HepG2 (cell line): ENCODE results near the gene PITHD1. TPM values are rescaled to one million over a fixed set of nuclear protein-coding genes. Genes with fewer than 3 reads are reported as not detected.

ENCODE experiments used
- AGO1 ChIP-seq: fragments of 200-400 bp; formaldehyde crosslinking; IDR thresholded peaks from 2 replicates; pipeline ENCODE4 v1.6.1; 2017; ENCODE audit warnings: mild to moderate bottlenecking, low read depth, low read length, moderate library complexity; ENCODE audit not compliant: poor library complexity, severe bottlenecking
- EHMT2 ChIP-seq: fragments of 200-600 bp; sonication (generic); IDR thresholded peaks from 2 replicates; pipeline ENCODE4 v1.7.0; 2017; ENCODE audit warnings: antibody characterized with exemption, low read depth, low read length, borderline replicate concordance
- KDM5A ChIP-seq: fragments of 200-600 bp; sonication (generic); IDR thresholded peaks from 2 replicates; pipeline ENCODE4 v1.7.0; 2018; ENCODE audit warnings: antibody characterized with exemption, mild to moderate bottlenecking, low read length, borderline replicate concordance
- PHF5A ChIP-seq: IDR thresholded peaks from one replicate; pipeline ENCODE4 v1.6.1; 2018; ENCODE audit warnings: low read depth, missing genetic modification reagents; ENCODE audit not compliant: unreplicated experiment
- RBM22 ChIP-seq: fragments of 200-400 bp; formaldehyde crosslinking; optimal IDR thresholded peaks from 2 replicates; pipeline ENCODE3; 2017; ENCODE audit warnings: mild to moderate bottlenecking, low read length, moderate library complexity
- SP2 ChIP-seq: sonication (generic); formaldehyde crosslinking; IDR thresholded peaks from 2 replicates; pipeline ENCODE4 v1.5.1; 2020; ENCODE audit warnings: mild to moderate bottlenecking, missing genetic modification reagents
- TARDBP ChIP-seq: sonication (generic); formaldehyde crosslinking; IDR thresholded peaks from 2 replicates; pipeline ENCODE4 v1.8.0; 2022; ENCODE audit warnings: mild to moderate bottlenecking, missing genetic modification reagents
- YEATS4 ChIP-seq: sonication (generic); formaldehyde crosslinking; IDR thresholded peaks from 2 replicates; pipeline ENCODE4 v1.4.0; 2020; ENCODE audit warnings: missing genetic modification reagents, borderline replicate concordance
- ZBTB7A ChIP-seq: sonication (generic); formaldehyde crosslinking; IDR thresholded peaks from 2 replicates; pipeline ENCODE4 v1.8.0; 2022; ENCODE audit warnings: mild to moderate bottlenecking, missing genetic modification reagents
- ZNF564 ChIP-seq: sonication (generic); formaldehyde crosslinking; IDR thresholded peaks from 2 replicates; pipeline ENCODE4 v1.8.1; 2023; ENCODE audit warnings: mild to moderate bottlenecking, missing genetic modification reagents
- ZNF619 ChIP-seq: sonication (generic); formaldehyde crosslinking; IDR thresholded peaks from 2 replicates; pipeline ENCODE4 v1.4.0; 2020; ENCODE audit warnings: mild to moderate bottlenecking, missing genetic modification reagents
- polyA plus RNA-seq, 8 experiments: library from polyadenylated mRNA; depleted of rRNA in 3 of 8; stranded (reverse) in 7 of 8; unstranded in 1 of 8; fragments of >200 nt; fragmentation: Illumina TruSeq in 4 of 8; extraction: Trizol in 4 of 8; gene quantifications; 2 replicates each; pipeline versions ENCODE4 v1.2.1 to v1.2.3, GENCODE V29; 2011 to 2016; ENCODE audit warnings: low read depth in 4 of 8, missing spikeins in 1 of 8, mixed read lengths in 1 of 8; ENCODE audit not compliant: insufficient read depth in 1 of 8
- total RNA-seq, 5 experiments: library from RNA; depleted of rRNA; stranded (reverse); fragments of >200 nt; fragmentation: Illumina TruSeq; extraction: Trizol; gene quantifications; 2 replicates each; pipeline ENCODE4 v1.2.3, GENCODE V29; 2016; ENCODE audit warnings: low read depth in 1 of 5
- TF ChIP-seq, protein P1 (sequence below): sonication (generic); formaldehyde crosslinking; IDR thresholded peaks from 2 replicates; pipeline ENCODE4 v1.8.0; 2022; ENCODE audit warnings: mild to moderate bottlenecking, missing genetic modification reagents, borderline replicate concordance
- TF ChIP-seq, protein P2 (sequence below): sonication (generic); formaldehyde crosslinking; IDR thresholded peaks from 2 replicates; pipeline ENCODE4 v1.4.0; 2020; ENCODE audit warnings: mild to moderate bottlenecking, missing genetic modification reagents, borderline replicate concordance
- TF ChIP-seq, protein P3 (sequence below): sonication (generic); formaldehyde crosslinking; IDR thresholded peaks from 2 replicates; pipeline ENCODE4 v1.5.0; 2020; ENCODE audit warnings: missing genetic modification reagents
- TF ChIP-seq, protein P4 (sequence below): sonication (generic); formaldehyde crosslinking; IDR thresholded peaks from 2 replicates; pipeline ENCODE4 v1.4.0; 2020; ENCODE audit warnings: mild to moderate bottlenecking, missing genetic modification reagents

PITHD1 gene
- total and polyA plus RNA-seq, 2 of the 13 experiments (the other 11 are each of a cell fraction or from before 2014, with no cell fraction given): 28.0 to 37.3 TPM

DNA sequence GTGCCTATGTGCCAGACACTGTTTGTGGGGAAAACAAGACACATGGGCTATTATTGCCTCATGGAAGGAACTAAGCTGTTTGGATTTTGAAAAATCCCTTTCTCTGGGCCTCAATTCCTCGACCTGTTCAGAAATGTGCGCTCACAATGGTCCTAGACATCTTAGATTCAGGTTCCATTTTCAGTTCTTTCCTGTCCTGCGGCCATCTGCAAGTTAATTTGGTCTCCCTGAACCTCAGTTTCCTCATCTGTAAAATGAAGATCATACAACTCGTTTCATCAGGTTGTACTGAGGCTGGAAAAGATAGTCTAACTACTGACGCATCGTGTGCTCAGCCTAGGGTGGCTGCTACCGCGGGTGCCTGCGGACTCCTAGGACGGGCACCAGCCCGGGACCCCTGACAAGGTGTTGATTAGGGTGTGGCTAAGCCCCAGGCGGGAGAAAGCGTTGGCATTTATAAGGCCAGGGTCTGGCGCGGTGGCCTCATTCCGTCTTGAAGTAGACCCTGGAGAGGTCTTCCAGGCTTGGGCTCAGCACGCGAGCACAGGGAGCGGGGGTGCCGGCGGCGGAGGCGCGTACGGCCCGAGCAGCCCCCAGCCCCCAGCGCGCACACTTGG is 35.4 kb upstream of the PITHD1 start (continued):
- TF ChIP-seq, protein P1, sequence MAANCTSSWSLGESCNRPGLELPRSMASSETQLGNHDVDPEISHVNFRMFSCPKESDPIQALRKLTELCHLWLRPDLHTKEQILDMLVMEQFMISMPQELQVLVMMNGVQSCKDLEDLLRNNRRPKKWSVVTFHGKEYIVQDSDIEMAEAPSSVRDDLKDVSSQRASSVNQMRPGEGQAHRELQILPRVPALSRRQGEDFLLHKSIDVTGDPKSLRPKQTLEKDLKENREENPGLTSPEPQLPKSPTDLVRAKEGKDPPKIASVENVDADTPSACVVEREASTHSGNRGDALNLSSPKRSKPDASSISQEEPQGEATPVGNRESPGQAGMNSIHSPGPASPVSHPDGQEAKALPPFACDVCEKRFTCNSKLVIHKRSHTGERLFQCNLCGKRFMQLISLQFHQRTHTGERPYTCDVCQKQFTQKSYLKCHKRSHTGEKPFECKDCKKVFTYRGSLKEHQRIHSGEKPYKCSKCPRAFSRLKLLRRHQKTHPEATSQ (CRISPR knock-in tag): no peak
- TF ChIP-seq RBM22 (no peak), ZBTB7A (CRISPR knock-in tag) (peak; percentile 17; the same call in 1 of the 2 replicates), EHMT2 (no peak), TARDBP (CRISPR knock-in tag) (no peak; the same call in 1 of the 2 replicates), YEATS4 (CRISPR knock-in tag) (no peak), ZNF619 (CRISPR knock-in tag) (no peak), AGO1 (no peak), ZNF564 (CRISPR knock-in tag) (no peak), SP2 (CRISPR knock-in tag) (no peak), KDM5A (no peak), PHF5A (no peak)
- TF ChIP-seq, protein P2, sequence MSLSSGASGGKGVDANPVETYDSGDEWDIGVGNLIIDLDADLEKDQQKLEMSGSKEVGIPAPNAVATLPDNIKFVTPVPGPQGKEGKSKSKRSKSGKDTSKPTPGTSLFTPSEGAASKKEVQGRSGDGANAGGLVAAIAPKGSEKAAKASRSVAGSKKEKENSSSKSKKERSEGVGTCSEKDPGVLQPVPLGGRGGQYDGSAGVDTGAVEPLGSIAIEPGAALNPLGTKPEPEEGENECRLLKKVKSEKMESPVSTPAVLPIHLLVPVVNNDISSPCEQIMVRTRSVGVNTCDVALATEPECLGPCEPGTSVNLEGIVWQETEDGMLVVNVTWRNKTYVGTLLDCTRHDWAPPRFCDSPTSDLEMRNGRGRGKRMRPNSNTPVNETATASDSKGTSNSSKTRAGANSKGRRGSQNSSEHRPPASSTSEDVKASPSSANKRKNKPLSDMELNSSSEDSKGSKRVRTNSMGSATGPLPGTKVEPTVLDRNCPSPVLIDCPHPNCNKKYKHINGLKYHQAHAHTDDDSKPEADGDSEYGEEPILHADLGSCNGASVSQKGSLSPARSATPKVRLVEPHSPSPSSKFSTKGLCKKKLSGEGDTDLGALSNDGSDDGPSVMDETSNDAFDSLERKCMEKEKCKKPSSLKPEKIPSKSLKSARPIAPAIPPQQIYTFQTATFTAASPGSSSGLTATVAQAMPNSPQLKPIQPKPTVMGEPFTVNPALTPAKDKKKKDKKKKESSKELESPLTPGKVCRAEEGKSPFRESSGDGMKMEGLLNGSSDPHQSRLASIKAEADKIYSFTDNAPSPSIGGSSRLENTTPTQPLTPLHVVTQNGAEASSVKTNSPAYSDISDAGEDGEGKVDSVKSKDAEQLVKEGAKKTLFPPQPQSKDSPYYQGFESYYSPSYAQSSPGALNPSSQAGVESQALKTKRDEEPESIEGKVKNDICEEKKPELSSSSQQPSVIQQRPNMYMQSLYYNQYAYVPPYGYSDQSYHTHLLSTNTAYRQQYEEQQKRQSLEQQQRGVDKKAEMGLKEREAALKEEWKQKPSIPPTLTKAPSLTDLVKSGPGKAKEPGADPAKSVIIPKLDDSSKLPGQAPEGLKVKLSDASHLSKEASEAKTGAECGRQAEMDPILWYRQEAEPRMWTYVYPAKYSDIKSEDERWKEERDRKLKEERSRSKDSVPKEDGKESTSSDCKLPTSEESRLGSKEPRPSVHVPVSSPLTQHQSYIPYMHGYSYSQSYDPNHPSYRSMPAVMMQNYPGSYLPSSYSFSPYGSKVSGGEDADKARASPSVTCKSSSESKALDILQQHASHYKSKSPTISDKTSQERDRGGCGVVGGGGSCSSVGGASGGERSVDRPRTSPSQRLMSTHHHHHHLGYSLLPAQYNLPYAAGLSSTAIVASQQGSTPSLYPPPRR: no peak
- TF ChIP-seq, protein P3, sequence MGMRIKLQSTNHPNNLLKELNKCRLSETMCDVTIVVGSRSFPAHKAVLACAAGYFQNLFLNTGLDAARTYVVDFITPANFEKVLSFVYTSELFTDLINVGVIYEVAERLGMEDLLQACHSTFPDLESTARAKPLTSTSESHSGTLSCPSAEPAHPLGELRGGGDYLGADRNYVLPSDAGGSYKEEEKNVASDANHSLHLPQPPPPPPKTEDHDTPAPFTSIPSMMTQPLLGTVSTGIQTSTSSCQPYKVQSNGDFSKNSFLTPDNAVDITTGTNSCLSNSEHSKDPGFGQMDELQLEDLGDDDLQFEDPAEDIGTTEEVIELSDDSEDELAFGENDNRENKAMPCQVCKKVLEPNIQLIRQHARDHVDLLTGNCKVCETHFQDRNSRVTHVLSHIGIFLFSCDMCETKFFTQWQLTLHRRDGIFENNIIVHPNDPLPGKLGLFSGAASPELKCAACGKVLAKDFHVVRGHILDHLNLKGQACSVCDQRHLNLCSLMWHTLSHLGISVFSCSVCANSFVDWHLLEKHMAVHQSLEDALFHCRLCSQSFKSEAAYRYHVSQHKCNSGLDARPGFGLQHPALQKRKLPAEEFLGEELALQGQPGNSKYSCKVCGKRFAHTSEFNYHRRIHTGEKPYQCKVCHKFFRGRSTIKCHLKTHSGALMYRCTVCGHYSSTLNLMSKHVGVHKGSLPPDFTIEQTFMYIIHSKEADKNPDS (CRISPR knock-in tag): 0 out of 2 replicates have a peak, but pooled peaks have one; percentile 14
- TF ChIP-seq, protein P4, sequence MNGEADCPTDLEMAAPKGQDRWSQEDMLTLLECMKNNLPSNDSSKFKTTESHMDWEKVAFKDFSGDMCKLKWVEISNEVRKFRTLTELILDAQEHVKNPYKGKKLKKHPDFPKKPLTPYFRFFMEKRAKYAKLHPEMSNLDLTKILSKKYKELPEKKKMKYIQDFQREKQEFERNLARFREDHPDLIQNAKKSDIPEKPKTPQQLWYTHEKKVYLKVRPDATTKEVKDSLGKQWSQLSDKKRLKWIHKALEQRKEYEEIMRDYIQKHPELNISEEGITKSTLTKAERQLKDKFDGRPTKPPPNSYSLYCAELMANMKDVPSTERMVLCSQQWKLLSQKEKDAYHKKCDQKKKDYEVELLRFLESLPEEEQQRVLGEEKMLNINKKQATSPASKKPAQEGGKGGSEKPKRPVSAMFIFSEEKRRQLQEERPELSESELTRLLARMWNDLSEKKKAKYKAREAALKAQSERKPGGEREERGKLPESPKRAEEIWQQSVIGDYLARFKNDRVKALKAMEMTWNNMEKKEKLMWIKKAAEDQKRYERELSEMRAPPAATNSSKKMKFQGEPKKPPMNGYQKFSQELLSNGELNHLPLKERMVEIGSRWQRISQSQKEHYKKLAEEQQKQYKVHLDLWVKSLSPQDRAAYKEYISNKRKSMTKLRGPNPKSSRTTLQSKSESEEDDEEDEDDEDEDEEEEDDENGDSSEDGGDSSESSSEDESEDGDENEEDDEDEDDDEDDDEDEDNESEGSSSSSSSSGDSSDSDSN (CRISPR knock-in tag): no peak
